ENCODE measurements around the gene GALNT8.

GRCh38 chr12:4812624-4813327 lies 92.6 kb downstream of the GALNT8 start:
- no peak for TF ChIP-seq CTCF (IDR thresholded peaks at IDR 0.05; ENCODE audit: control extremely low read depth in 1 of 3, insufficient read depth in 1 of 3, low read depth in 1 of 3, low read length in 3 of 3)
- TF ChIP-seq USF2 (IDR thresholded peaks at IDR 0.05; ENCODE audit: low read length) = no peak
- TF ChIP-seq KDM1A (IDR thresholded peaks at IDR 0.05; ENCODE audit: borderline replicate concordance, low read length) = no peak
- no peak for TF ChIP-seq TAF1 (IDR thresholded peaks at IDR 0.05; ENCODE audit: low read depth, low read length)
- TF ChIP-seq POLR2A (IDR thresholded peaks at IDR 0.05; ENCODE audit: control extremely low read depth in 1 of 2, low read depth in 2 of 2, low read length in 2 of 2) = no peak
- no peak for TF ChIP-seq JUND (IDR thresholded peaks at IDR 0.05; ENCODE audit: low read length)
- no peak for TF ChIP-seq EP300 (IDR thresholded peaks at IDR 0.05; ENCODE audit: borderline replicate concordance in 1 of 2, low read depth in 2 of 2, low read length in 2 of 2)
- TF ChIP-seq SP1 (IDR thresholded peaks at IDR 0.05; ENCODE audit: low read depth, low read length) = no peak
- no peak for TF ChIP-seq EZH2 (IDR thresholded peaks at IDR 0.05; ENCODE audit: low read depth, low read length, severe bottlenecking)
- no peak for TF ChIP-seq NRF1 (IDR thresholded peaks at IDR 0.05; ENCODE audit: low read depth, low read length)

Measured in H1 (cell line).